Measurements from ENCODE around the gene SGSM1.

DNA sequence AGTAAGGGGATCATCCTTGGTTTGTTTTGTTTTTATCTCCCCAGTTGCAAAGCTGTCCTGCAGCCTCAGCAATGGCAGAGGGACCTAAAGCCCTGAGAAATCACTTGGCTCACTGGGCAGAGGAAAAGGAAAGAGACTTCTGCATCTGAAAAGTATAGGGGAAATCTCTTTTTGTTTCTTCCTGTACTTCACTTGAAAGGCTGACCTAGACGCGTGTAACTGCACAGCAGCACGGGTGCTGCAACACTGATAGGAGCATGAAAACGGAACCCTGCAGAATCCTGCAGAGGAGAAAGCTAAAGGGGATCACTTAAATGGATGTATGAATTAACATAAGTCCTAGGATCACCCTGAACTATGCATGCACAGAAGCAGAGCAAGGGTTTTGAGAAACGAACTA, 29.5 kb upstream of the SGSM1 start:
- TF ChIP-seq, protein P1, sequence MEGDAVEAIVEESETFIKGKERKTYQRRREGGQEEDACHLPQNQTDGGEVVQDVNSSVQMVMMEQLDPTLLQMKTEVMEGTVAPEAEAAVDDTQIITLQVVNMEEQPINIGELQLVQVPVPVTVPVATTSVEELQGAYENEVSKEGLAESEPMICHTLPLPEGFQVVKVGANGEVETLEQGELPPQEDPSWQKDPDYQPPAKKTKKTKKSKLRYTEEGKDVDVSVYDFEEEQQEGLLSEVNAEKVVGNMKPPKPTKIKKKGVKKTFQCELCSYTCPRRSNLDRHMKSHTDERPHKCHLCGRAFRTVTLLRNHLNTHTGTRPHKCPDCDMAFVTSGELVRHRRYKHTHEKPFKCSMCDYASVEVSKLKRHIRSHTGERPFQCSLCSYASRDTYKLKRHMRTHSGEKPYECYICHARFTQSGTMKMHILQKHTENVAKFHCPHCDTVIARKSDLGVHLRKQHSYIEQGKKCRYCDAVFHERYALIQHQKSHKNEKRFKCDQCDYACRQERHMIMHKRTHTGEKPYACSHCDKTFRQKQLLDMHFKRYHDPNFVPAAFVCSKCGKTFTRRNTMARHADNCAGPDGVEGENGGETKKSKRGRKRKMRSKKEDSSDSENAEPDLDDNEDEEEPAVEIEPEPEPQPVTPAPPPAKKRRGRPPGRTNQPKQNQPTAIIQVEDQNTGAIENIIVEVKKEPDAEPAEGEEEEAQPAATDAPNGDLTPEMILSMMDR (IDR thresholded peaks at IDR 0.05): no peak
- no peak for TF ChIP-seq POLR2A (IDR thresholded peaks at IDR 0.05)
